H9 (cell line): ENCODE results near the gene TECTA. TPM values are rescaled to one million over a fixed set of nuclear protein-coding genes. Genes with fewer than 3 reads are reported as not detected.

Source experiments
- DNase-seq: peaks from one replicate; pipeline ENCODE4 v3.0.0-alpha.2; 2017
- H2AFZ ChIP-seq: one replicate; pipeline ENCODE4 v1.6.1; 2013; ENCODE audit warnings: mild to moderate bottlenecking, low read length, control low read depth, moderate library complexity
- H2AK5ac ChIP-seq: 2 replicates; pipeline ENCODE4 v1.6.1; 2013; ENCODE audit warnings: low read length, control low read depth, mixed read lengths; ENCODE audit not compliant: insufficient read length
- H2BK120ac ChIP-seq: one replicate; pipeline ENCODE4 v1.6.1; 2013; ENCODE audit warnings: low read depth, mild to moderate bottlenecking, low read length, control low read depth, inconsistent platforms; ENCODE audit not compliant: poor library complexity, severe bottlenecking
- H2BK12ac ChIP-seq: 2 replicates; pipeline ENCODE4 v1.6.1; 2013; ENCODE audit warnings: low read length, control low read depth, mixed read lengths, low read depth; ENCODE audit not compliant: insufficient read length
- H2BK15ac ChIP-seq: 2 replicates; pipeline ENCODE4 v1.6.1; 2013; ENCODE audit warnings: low read depth, low read length, control low read depth
- H2BK20ac ChIP-seq: one replicate; pipeline ENCODE4 v1.6.1; 2013; ENCODE audit warnings: low read depth, mild to moderate bottlenecking, low read length, control low read depth, inconsistent platforms; ENCODE audit not compliant: poor library complexity, severe bottlenecking
- H2BK5ac ChIP-seq: 2 replicates; pipeline ENCODE4 v1.6.1; 2013; ENCODE audit warnings: low read length, control low read depth, mixed read lengths; ENCODE audit not compliant: insufficient read length
- H3K14ac ChIP-seq: 2 replicates; pipeline ENCODE4 v1.6.1; 2013; ENCODE audit warnings: low read length, control low read depth; ENCODE audit not compliant: insufficient read depth
- H3K18ac ChIP-seq: 2 replicates; pipeline ENCODE4 v1.6.1; 2013; ENCODE audit warnings: low read depth, mild to moderate bottlenecking, mixed read lengths, low read length, control low read depth; ENCODE audit not compliant: insufficient read length
- H3K23ac ChIP-seq: 2 replicates; pipeline ENCODE4 v1.6.1; 2013; ENCODE audit warnings: low read length, control low read depth, mixed read lengths, low read depth; ENCODE audit not compliant: insufficient read length
- H3K23me2 ChIP-seq: 2 replicates; pipeline ENCODE4 v1.6.1; 2013; ENCODE audit warnings: low read depth, mild to moderate bottlenecking, mixed read lengths, low read length, control low read depth; ENCODE audit not compliant: insufficient read length, poor library complexity, severe bottlenecking
- H3K27ac ChIP-seq: 2 replicates; pipeline ENCODE4 v1.5.1; 2013; ENCODE audit warnings: low read length, control low read depth, mixed read lengths, low read depth; ENCODE audit not compliant: insufficient read length
- H3K27me3 ChIP-seq: 2 replicates; pipeline ENCODE4 v1.6.1; 2013; ENCODE audit warnings: low read length, control low read depth, inconsistent platforms; ENCODE audit not compliant: insufficient read depth
- H3K4ac ChIP-seq: 2 replicates; pipeline ENCODE4 v1.6.1; 2013; ENCODE audit warnings: low read depth, mild to moderate bottlenecking, control low read depth, inconsistent platforms, low read length, moderate library complexity
- H3K4me1 ChIP-seq: 2 replicates; pipeline ENCODE4 v1.6.1; 2013; ENCODE audit warnings: low read length, control low read depth, inconsistent platforms; ENCODE audit not compliant: insufficient read depth
- H3K4me2 ChIP-seq: 2 replicates; pipeline ENCODE4 v1.6.1; 2013; ENCODE audit warnings: low read length, control low read depth, mixed read lengths; ENCODE audit not compliant: insufficient read length, insufficient read depth
- H3K56ac ChIP-seq: 2 replicates; pipeline ENCODE4 v1.6.1; 2013; ENCODE audit warnings: low read depth, mild to moderate bottlenecking, mixed read lengths, low read length, control low read depth; ENCODE audit not compliant: insufficient read length
- H3K79me1 ChIP-seq: 2 replicates; pipeline ENCODE4 v1.6.1; 2013; ENCODE audit warnings: low read depth, mild to moderate bottlenecking, moderate library complexity, low read length, control low read depth, inconsistent platforms; ENCODE audit not compliant: insufficient read depth, poor library complexity, severe bottlenecking
- H3K79me2 ChIP-seq: 2 replicates; pipeline ENCODE4 v1.6.1; 2013; ENCODE audit warnings: low read length, control low read depth, inconsistent platforms; ENCODE audit not compliant: insufficient read depth
- H3K9ac ChIP-seq: 2 replicates; pipeline ENCODE4 v1.6.1; 2013; ENCODE audit warnings: low read length, control low read depth, mixed read lengths; ENCODE audit not compliant: insufficient read length; ENCODE audit errors: extremely low read depth
- H3K9me3 ChIP-seq: one replicate; pipeline ENCODE4 v1.6.1; 2013; ENCODE audit warnings: low read depth, low read length, inconsistent platforms; ENCODE audit not compliant: control insufficient read depth
- H3T11ph ChIP-seq: one replicate; pipeline ENCODE4 v1.6.1; 2013; ENCODE audit warnings: mild to moderate bottlenecking, low read length, control low read depth, inconsistent platforms
- H4K20me1 ChIP-seq: one replicate; pipeline ENCODE4 v1.6.1; 2013; ENCODE audit not compliant: control insufficient read depth, insufficient read length, insufficient read depth
- H4K5ac ChIP-seq: 2 replicates; pipeline ENCODE4 v1.6.1; 2013; ENCODE audit warnings: low read depth, mild to moderate bottlenecking, mixed read lengths, low read length, control low read depth; ENCODE audit not compliant: insufficient read length
- H4K8ac ChIP-seq: replicated peaks from 2 replicates; pipeline ENCODE4 v1.6.1; 2013; ENCODE audit warnings: low read length, control low read depth, mixed read lengths, low read depth; ENCODE audit not compliant: insufficient read length
- H4K91ac ChIP-seq: 2 replicates; pipeline ENCODE4 v1.6.1; 2013; ENCODE audit warnings: low read depth, mild to moderate bottlenecking, moderate library complexity, mixed read lengths, low read length, control low read depth; ENCODE audit not compliant: insufficient read length
- H3K27ac Mint-ChIP-seq, 3 experiments: 2 replicates in 2 of 3; 3 replicates in 1 of 3; pipeline ENCODE4 v1.8.0; 2020 to 2021; ENCODE audit warnings: mixed read lengths in 3 of 3, mild to moderate bottlenecking in 1 of 3, moderate library complexity in 1 of 3
- H3K27me3 Mint-ChIP-seq: 2 replicates; pipeline ENCODE4 v1.8.0; 2021; ENCODE audit warnings: low read depth, mild to moderate bottlenecking, moderate library complexity, mixed read lengths
- H3K36me3 Mint-ChIP-seq, 3 experiments: 2 replicates in 2 of 3; 3 replicates in 1 of 3; pipeline ENCODE4 v1.8.0; 2020 to 2021; ENCODE audit warnings: low read depth in 3 of 3, mixed read lengths in 3 of 3; ENCODE audit not compliant: insufficient read depth in 1 of 3
- H3K4me1 Mint-ChIP-seq, 2 experiments: 2 replicates each; pipeline ENCODE4 v1.8.0; 2020; ENCODE audit warnings: mixed read lengths in 2 of 2
- H3K4me3 Mint-ChIP-seq, 2 experiments: 2 replicates in 1 of 2; 3 replicates in 1 of 2; pipeline ENCODE4 v1.8.0; 2020 to 2021; ENCODE audit warnings: mild to moderate bottlenecking in 2 of 2, mixed read lengths in 2 of 2, moderate library complexity in 1 of 2
- H3K9me3 Mint-ChIP-seq, 2 experiments: 2 replicates in 1 of 2; 3 replicates in 1 of 2; pipeline ENCODE4 v1.8.0; 2020; ENCODE audit warnings: mild to moderate bottlenecking in 2 of 2, mixed read lengths in 2 of 2, moderate library complexity in 1 of 2
- WGBS: extraction: QIAGEN DNeasy Blood & Tissue Kit; methylation state at CpG from one replicate; pipeline ENCODE4 v1.1.7; 2013; ENCODE audit warnings: missing lambda C conversion rate, low lambda C conversion rate, mixed read lengths; ENCODE audit not compliant: insufficient read length; ENCODE audit errors: extremely low coverage; 5-methylcytosine and 5-hydroxymethylcytosine counted together
- total RNA-seq: library from RNA; stranded (reverse); gene quantifications from 2 replicates; pipeline ENCODE4 v1.2.1, GENCODE V29; 2021
- TF ChIP-seq, protein P1 (sequence below): fragments of 200-600 bp; sonication (generic); conservative IDR thresholded peaks from 3 replicates; pipeline ENCODE4 v1.8.0; 2021; ENCODE audit warnings: antibody characterized with exemption, mild to moderate bottlenecking

The TECTA gene
- total RNA-seq, 1 experiment from 2014 or later, result 0.66 TPM

GRCh38 chr11:121119440-121119839 is 18.4 kb downstream of the TECTA start:
- no peak overlapping the region for H2AFZ ChIP-seq
- Mint-ChIP-seq H3K4me1 (peaks cover 8 to 10% of the 10 kb centered on the region in 2 experiments), H3K9me3 (peaks cover 24 to 26% of the 10 kb centered on the region in 2 experiments), H3K4me3 (no peak overlapping the region), H3K27me3 (peaks cover 6% of the 10 kb centered on the region), H3K36me3 (peaks cover 3 to 27% (median 6%) of the 10 kb centered on the region in 3 experiments; a peak in 4 of 7 replicates), H3K27ac (no peak overlapping the region)
- no peak overlapping the region for H2BK12ac ChIP-seq
- H4K8ac ChIP-seq, result no peak overlapping the region
- H3K18ac ChIP-seq, result no peak overlapping the region
- no peak for DNase-seq
- no peaks in the 10 kb centered on the region for H3K79me2 ChIP-seq
- H3K79me1 ChIP-seq, result no peaks in the 10 kb centered on the region
- H3K14ac ChIP-seq, result no peak overlapping the region
- H4K5ac ChIP-seq, result no peak overlapping the region
- H2BK20ac ChIP-seq, result no peak overlapping the region
- no peak overlapping the region for H2BK5ac ChIP-seq
- H3K4ac ChIP-seq, result no peak overlapping the region
- H3K4me1 ChIP-seq, result no peaks in the 10 kb centered on the region
- TF ChIP-seq, protein P1, sequence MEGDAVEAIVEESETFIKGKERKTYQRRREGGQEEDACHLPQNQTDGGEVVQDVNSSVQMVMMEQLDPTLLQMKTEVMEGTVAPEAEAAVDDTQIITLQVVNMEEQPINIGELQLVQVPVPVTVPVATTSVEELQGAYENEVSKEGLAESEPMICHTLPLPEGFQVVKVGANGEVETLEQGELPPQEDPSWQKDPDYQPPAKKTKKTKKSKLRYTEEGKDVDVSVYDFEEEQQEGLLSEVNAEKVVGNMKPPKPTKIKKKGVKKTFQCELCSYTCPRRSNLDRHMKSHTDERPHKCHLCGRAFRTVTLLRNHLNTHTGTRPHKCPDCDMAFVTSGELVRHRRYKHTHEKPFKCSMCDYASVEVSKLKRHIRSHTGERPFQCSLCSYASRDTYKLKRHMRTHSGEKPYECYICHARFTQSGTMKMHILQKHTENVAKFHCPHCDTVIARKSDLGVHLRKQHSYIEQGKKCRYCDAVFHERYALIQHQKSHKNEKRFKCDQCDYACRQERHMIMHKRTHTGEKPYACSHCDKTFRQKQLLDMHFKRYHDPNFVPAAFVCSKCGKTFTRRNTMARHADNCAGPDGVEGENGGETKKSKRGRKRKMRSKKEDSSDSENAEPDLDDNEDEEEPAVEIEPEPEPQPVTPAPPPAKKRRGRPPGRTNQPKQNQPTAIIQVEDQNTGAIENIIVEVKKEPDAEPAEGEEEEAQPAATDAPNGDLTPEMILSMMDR, result peak; percentile 47
- H4K91ac ChIP-seq, result no peak overlapping the region
- H2BK120ac ChIP-seq, result no peak overlapping the region
- no peak overlapping the region for H2BK15ac ChIP-seq
- H3K56ac ChIP-seq, result no peak overlapping the region
- no peak overlapping the region for H2AK5ac ChIP-seq
- no peaks in the 10 kb centered on the region for H3K27me3 ChIP-seq
- peaks cover 2% of the 10 kb centered on the region for H4K20me1 ChIP-seq
- no CpG with 5 or more reads among the region's 1 CpG for WGBS
- H3T11ph ChIP-seq, result no peak overlapping the region
- peaks cover 21% of the 10 kb centered on the region for H3K9me3 ChIP-seq
- H3K23me2 ChIP-seq, result no peaks in the 10 kb centered on the region
- no peak overlapping the region for H3K4me2 ChIP-seq
- H3K9ac ChIP-seq, result no peak overlapping the region
- no peak overlapping the region for H3K27ac ChIP-seq
- H3K23ac ChIP-seq, result no peak overlapping the region
